Esophagus mucosa (tissue), 1 donor: Measurements from ENCODE around the gene ERAP2. TPM values are rescaled to one million over a fixed set of nuclear protein-coding genes. Genes with fewer than 3 reads are reported as not detected.

Experiments
- ATAC-seq: fragments of 200-7000 bp; cut with Tn5 transposase; one replicate; pipeline ENCODE4 v1.9.1; 2020
- total RNA-seq: library from RNA; stranded (reverse); gene quantifications from one replicate; pipeline ENCODE4 v1.2.4, GENCODE V29; 2023
- donor health status: DM: yes; HTN: yes; CAD: no.

ERAP2 gene
- total RNA-seq, 1 donor from 2014 or later = 1.3 TPM

DNA sequence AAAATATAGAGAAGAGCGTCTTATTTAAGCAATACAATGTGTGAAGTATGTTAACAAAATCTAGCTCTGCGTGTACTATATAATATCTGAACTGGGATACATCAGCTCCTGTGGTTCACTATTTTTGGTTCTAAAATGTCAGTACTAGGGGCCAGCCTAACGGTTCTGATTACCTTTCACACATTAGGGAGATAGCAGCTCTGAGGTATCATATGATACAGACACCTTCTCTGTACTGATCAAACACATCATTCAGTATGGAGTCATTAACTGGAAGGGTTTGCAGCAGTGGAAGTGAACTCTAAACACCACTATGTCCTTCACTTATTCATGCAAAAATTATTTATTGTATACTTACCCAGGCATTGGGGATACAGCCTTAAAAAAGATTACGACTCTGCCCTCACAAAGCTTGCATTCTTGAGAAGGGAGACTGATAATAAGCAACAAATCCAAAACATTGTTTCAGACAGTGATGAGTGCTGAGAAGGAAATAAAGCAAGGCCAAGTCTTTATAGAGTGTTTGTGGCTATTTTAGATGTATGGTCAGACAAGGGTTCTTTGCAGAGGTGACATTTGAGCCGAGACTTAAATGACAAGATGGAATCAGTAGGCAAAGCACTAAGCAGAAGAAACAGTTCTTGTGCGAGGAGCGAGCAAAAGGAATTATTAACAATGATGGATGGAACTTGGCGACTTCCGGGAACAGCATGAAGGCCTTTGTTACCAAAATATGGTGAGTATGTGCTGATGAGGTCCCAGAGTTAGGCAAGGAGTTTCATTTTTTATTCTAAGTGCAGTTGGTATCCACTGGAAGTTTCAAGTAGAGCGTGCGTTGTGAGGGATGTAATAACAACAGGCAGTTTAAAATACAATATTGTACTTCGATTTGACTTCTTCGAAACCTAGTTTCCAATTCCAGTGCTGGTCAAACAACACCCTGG is 57.7 kb downstream of the ERAP2 start:
- no peak for ATAC-seq

DNA sequence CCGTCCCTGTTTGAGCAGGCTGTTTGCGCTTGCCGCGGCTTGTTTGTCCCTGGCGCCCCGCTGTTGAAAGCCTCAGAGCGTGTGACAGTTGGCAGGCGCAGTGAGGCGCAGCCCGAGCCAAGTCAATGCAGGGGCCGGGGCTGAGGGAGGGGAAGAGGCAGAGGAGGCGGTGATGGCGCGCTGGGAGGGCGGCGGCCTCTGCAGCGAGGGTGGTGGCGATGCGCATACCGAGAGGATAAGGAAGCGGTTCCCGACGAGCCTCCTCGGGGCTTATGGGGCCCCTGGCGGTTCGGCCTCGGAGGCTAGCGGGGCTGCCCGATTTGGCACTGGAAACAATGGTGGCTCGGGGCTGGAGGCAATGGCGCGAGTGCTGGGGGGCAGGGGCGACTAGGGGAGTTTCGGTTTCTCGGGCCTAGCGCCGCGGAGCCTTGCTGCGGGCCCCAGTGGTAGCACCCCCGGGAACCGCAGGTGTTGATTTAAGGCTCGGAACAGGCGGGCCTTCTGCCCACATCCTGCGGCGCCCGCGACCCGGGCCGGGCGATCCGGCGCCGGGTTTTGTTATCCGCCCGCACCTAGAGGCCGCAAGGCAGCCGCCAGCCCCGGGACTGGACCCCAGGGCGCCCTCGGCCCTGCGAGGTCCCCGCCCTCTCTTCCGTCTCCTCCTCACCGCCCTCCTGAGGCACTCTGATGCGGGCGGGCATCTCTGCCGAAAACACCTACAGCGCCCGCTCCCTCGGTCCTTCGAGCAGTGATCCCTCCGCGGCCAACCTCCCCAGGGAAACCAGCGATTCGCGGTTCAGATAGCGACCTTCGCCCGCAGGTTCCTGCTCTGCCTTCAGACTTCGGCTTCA is 58.6 kb downstream of the ERAP2 start:
- peak; percentile 90 for ATAC-seq

DNA sequence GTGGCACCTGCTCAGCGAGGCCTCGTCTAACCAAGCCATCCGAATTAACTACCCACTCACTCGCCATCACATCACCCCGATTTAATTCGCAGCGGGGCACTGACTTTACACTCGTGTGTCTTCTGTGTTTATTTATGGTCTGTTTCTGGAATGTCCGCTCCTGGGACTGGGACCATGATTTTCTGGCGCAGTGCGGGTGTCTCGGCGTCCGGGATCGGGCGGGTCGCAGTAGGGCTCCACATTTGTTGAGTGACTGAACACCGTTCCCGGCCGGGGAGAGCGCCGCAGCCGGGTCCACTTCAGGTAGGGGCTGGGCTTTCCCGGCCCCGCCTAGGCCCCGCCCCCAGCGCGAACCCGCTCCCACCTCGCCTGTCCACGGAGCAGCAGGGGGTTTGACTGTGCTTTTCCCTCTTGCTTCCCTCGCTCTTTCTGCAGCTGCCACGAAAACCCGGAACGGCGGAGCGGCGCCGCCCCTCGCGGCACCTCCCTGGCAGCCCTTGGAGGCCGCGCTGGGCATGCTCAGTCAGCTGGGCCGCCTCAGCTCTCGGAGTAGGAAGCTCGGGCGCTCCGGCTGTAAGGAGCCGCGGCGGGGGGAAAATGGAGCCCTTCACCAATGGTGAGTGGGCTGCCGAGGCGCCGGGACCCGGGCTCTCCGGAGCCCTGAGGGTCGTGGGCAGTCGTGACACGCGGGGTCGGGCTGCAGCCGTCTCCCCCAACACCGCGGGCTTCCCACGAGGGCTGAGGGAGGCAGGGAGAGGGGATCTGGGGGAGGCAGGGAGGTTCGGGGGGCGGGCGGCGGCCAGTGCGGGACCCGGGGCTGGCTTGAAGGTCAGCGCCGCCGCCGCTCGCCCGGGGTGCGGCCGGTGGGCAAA is 59.5 kb downstream of the ERAP2 start, which contains the start of gene LNPEP:
LNPEP (plus strand) TSS at position 522 of the 872 bp plus-strand sequence; CDS start at position 598, 76 bp downstream.
- ATAC-seq = peak; percentile 93

DNA sequence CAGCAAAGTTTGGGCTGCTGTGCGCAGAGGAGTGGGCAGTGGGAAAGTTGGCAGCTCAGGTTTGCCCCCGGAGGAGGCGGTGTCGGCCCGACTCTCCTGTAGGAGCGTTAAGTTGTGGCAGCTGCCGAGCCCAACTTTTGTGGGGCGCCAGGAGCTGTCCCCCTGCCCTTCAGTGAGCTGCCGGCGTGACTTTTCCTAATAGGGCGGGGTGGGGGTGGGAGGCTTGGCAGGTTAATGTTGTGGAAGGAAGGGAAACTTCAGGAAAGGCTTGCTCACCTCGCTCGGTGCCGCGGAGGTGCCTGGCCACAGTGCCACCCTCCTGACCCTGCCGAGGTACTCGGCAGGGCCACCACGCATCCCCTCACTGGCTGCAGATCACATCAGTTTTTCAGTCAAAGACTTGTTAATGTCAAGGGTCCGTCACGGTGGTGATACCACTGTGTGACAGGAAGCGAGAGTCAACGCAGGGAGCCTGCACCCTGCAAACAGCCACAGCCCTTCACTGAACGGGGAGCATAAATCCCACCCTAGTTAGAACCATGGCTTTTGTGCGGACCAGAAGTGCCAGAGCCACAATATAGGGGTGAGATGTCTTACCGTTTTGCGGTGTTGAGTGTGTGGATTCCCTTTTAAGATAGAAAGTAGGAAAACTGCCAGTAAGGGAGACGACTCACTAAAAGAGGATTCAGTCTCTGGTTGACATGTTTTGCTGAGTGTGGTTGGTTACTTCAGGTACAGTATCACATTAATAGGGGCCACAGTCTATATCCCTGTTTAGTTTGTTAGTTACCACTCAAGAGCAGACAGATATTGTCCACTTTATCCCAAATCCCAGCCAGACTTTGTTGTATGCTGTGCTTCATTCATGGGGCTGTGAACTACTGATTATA is 60.4 kb downstream of the ERAP2 start:
- ATAC-seq = no peak

DNA sequence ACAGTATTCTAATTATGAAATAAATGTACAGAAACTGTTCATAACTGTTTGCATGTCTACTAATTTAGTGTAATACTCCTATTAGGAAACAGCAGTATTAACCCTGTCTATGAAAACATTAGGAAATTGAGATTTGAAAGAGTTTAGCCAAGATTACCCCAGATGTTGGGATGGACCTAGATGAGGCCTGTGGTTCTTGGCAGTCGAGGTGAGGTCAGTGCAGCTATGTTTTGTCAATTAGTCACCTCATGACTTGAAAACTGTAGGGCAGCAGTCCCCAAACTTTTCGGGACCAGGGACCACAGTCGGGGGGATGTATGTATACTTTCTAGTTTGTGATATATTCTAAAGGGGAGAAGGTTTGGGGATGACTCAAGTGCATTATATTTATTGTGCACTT is 64.3 kb downstream of the ERAP2 start:
- no peak for ATAC-seq

DNA sequence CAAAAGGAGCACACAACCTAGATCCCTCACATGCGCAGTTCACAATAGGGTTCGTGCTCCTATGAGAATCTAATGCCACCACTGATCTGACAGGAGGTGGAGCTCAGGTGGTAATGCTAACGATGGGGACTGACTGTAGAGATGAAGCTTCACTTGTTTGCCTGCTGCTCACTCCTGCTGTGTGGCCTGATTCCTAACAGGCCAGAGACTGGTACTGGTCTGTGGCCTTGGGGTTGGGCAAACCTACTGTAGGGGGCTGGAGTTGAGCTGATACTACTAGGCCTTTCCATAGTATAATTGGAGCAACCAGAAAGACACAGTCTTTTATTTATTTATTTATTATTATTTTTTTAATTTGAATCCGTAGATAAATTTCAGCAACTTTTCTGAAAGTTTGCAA is 64.8 kb downstream of the ERAP2 start:
- no peak for ATAC-seq

DNA sequence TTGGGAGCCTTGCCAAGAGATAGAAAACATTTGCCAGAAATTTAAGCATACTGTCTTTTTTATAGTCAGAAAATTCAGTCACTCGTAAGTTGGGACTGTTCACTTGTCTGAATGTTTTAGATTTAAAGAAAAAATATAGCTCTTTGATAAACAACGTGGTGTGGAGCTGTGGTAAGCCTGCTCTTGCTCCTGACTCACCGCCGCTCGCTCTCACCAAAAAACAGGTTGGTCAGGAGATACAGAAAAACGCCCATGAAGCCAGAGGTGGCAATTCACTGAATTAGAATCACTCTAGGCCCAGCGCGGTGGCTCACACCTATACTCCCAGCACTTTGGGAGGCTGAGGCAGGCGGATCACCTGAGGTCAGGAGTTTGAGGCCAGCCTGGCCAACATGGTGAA is 65.8 kb downstream of the ERAP2 start:
- ATAC-seq = peak; percentile 91

DNA sequence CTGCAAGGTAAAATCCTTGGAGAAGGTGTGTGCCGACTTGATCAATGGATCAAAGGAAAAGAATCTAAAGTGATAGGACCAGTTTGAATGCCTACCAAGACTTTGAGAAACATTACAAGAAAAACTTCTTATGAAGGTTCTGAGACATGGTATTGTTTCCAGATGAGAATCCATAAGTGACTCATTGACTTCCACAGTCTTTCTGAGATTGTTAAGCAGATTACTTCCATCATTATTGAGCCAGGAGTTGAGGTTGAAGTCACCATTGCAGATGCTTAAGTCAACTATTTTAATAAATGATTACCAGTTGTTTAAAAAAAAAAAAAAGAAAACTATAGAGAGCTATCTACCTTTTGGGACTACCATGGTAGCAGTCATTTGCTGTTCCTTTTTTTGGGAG is 66.6 kb downstream of the ERAP2 start:
- no peak for ATAC-seq

DNA sequence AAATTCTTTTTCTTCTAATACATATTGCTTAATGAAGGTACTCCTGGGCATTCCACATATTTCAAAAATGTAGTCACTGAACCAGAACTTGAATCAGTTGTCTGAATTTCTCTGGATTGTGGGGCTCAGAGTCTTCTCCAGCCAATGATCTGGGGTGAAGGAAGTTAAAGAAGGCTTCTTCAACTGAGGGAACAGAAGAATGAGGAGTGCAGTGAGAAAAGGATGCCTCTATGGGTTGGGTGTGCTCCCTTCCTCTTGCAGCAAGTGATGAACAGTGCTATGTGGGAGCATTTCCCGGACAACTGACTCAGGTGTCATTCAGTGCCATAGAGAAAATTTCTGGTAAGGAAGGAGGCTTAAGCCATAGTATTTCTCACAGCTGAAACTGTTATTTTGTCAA is 67.5 kb downstream of the ERAP2 start:
- no peak for ATAC-seq

DNA sequence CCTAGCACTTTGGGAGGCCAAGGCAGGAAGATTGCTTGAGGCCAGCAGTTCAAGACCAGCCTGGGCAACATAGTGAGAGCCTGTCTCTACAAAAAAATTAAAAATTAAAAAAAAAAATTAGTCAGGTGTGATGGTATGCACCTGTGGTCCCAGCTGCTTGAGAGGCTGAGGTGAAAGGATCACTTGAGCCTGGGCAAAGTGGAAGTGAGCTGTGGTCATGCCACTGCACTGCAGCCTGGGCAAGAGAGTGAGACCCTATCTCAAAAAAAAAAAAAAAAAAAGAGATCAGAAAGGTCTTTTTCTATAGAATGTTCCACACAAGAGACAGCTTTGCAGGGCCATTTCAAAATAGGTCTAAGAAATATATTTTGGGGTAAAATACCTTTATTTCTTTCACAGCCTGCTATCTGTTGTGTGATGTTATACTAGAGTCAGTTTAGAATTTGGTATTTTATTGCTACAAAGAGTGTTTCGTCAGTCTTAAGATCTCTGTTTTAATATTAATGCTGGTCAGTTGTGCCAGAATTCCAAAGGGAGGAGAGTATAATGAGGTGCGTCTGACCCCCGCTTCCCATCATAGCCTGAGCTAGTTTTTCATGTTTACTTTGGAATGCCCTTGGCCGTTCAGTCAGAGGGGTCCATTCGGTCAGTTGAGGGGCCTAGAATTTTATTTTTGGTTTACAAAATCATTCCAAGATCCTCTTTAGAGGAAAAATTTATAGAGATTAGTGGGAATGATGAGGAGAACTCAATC is 69.0 kb downstream of the ERAP2 start:
- ATAC-seq = no peak

DNA sequence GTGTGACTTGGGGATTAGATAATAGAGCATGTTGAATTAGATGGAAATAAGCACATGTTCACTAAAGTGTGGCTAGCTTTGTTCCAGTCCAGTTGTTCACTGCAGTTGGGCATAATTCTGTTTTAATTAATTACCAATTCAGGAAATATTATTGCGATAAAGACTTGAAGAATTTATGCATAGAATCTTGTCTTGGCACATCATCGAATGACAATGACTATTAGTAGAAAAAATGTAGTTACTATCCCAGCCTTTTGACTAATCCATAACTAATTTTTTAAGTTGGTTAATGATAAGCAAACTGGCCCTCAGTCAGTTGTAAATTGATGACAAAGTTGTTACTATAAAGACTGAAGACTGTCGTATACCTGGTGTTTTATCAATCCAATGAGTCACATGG is 70.1 kb downstream of the ERAP2 start:
- no peak for ATAC-seq

DNA sequence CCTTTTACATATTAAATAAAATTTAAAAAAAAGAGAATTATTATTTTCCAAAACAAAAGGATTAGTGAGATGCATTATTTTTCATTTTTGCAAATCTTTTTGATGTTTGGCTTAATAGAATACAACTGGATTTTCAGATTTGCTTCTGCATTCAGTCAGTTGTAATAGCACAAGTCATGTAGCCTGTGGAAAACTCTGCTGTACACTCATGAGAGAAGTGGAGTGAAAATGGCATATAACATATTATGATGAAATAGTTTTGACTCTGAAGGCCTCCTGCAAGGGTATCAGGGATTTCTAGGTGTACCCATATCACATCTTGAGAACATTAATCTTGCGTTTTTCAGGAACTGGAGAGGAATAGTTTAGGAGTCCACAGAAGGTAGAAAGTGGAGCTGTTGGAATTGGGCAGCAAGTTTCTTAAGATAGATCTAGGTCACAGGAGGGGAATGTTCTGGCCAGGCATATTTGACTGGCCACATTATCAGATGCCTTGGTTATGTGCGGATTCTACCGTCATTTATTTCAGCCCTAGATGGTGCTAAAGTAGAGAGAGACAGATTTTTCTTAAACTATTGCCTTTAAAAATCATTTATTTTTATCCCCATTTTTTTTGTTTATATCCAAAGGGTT is 75.9 kb downstream of the ERAP2 start:
- ATAC-seq = no peak

DNA sequence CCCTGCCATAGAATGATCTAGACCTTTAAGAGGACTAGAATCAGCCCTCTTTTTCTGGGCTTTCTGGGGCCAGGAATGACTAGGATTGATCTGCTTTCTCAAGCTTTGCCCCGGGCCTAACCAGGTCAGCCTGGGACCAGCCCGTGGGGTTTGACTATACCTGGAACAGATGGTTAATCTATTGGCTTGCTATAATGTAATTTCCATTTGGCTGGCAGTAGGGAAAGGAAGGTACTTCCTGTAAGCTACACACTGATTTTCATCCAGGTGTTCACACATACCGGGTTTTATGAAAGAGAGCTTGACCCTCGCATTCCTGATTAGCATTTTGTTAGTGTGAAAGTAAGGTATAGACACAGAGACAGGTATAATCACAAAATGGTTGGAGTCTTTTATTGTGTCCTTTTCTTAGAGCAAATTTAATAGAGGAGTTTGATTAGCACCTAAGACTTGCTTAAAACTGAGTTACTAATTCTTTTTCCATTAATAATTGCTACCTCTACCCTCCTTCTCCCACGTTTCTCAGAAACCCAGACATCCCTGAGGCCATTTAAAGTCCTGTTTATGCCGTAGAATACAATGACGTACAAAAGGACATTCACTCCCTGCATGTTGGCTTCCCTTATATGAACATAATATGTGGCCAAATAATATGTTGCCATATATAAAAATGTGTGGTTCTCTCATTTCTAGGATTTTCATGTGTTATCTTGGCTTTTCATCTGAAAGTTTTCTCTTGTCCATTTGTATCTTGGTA is 76.9 kb downstream of the ERAP2 start:
- ATAC-seq = no peak

DNA sequence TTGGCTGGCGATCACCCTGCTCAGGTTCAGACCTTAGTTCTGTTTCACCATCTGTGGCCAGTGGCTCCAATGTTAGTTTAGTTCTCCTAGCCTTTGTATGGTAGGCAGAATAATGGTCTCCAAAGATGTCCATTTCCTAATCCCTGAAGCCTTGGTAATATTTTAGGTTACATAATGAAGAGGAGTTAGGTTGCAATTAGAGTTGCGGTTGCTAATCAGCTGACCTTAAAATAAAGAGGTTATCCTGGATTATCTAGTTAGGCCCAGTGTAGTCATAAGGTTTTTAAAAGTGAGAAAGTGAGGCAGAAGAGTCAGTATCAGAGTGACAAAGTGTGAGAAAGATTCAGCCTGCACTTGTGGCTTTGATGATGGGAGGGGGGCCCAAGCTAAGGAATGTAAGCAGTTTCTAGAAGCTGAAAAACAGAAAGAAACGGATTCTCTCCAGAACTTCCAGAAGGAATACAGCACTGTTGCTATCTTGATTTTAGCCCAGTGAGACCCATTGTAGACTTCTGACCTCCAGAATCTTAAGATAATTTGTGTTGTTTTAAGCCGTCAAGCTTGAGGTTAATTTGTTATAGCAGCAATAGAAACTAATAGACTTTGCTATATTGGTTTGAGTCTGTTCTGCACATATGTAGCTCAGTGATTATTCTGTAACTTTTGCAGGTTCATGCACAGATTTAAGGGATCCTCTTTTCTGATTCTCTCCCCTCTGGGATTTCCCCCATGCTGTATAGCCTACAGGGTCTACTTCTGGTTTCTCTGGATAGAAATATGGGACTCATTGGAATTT is 81.2 kb downstream of the ERAP2 start:
- ATAC-seq = no peak

DNA sequence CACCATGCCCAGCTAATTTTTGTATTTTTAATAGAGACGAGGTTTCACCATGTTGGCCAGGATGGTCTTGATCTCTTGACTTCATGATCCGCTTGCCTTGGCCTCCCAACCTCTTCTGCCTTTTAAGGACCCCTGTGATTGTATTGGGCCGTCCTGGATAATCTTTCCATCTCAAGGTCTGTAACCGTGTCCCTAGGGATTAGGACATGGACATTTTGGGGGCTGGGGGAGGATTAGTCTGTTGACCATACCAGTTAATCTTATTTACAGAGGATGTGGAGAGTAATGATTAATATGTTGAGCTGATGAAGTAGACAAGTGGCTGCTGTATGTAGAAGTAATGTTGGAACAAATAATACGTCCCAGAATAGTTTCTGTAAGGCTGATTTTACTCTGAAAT is 82.7 kb downstream of the ERAP2 start:
- ATAC-seq = no peak

DNA sequence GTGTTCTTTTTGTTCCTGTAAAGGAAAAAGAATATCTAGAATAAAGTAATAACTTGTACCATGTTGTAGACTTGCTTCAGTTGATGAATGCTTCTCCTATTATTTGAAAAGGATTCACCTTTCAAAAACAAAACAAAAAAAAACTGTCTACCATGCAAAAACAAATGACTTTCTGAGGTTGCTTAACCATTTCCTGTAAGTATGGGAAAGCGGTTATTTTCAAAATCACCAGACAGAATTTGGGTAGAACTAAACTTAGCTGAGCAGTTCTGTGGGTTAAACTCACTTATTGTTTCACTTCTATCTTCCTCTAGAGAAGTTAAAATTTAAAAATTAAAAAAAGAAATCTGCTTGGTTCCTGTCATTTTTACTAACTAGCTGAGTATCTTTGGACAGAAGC is 84.8 kb downstream of the ERAP2 start:
- ATAC-seq = no peak

DNA sequence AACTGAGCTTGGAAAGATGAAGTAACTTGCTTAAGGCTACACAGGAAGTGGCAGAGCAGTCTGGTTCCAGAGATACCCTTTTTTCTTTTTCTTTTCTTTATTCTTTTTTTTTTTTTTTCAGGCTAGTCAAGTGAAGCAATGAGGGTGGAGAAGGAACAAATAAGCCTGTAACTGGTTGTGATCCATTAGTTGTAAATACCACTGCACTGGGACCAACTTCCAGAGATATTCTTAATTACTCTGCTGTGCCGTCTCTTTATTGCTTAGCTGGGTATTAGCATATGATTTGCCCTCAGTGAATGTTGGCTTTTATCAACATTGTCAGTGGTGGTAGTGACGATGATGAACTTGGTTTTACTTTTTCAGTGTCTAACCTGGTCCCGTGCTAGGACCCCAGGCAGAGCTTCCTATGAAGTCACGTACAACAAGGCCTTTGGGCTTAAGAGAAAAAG is 86.3 kb downstream of the ERAP2 start:
- no peak for ATAC-seq

DNA sequence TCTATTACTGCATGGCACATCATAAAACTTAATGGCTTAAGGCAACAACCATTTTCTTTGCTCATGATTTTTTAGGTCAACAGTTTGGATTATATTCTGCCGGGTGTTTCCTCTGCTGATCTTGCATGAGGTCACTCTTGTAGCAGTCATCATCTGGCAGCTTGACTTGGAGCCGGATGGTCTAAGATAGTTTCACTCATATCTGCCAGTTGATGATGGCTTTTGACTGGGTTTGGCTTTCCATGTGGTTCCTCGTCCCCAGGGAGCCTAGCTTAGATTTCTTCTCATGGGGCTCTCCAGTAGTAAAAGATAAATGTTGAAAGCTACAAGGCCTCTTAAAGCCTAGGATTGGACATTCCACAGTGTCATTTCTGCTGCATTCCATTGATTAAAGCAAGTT is 87.0 kb downstream of the ERAP2 start:
- ATAC-seq = peak; percentile 57
